Colonic mucosa (tissue), 4 donors: Measurements from ENCODE around the gene TNNI3. TPM values are rescaled to one million over a fixed set of nuclear protein-coding genes. Genes with fewer than 3 reads are reported as not detected.
A peak's percentile ranks its signal among the peaks of the same experiment; 100 is the strongest.

Source experiments
- DNase-seq: peaks from one replicate; pipeline ENCODE4 v3.0.0-alpha.2; 2020
- H3K27ac ChIP-seq: fragments of 200-600 bp; one replicate; pipeline ENCODE4 v1.8.0; 2021
- H3K27me3 ChIP-seq: fragments of 200-600 bp; one replicate; pipeline ENCODE4 v1.8.0; 2021
- H3K36me3 ChIP-seq: fragments of 200-600 bp; one replicate; pipeline ENCODE4 v1.8.0; 2021
- H3K4me1 ChIP-seq: fragments of 200-600 bp; one replicate; pipeline ENCODE4 v1.8.0; 2021; ENCODE audit warnings: mild to moderate bottlenecking
- H3K4me3 ChIP-seq: fragments of 200-600 bp; one replicate; pipeline ENCODE4 v1.8.0; 2021
- H3K9ac ChIP-seq, 2 donors: one replicate each; pipeline ENCODE4 v1.7.0; 2013; ENCODE audit warnings: control low read depth in 2 of 2, low read depth in 2 of 2, low read length in 2 of 2
- H3K9me3 ChIP-seq: fragments of 200-600 bp; one replicate; pipeline ENCODE4 v1.8.0; 2021
- intact Hi-C: fragments of 100-400 bp; cut with DNase I; formaldehyde crosslinking; loops from one replicate; pipeline ENCODE4 v1.14.1; 2022
- total RNA-seq, 2 donors: library from RNA; stranded (reverse); fragmentation: NEBNext Ultra II Directional in 1 of 2; extraction: Animal tissue kit (Norgen Biotek cat#: 25700) in 1 of 2; gene quantifications; one replicate each; pipeline ENCODE4 v1.2.1, GENCODE V29; 2021
- TF ChIP-seq, protein P1 (sequence below): fragments of 200-600 bp; IDR thresholded peaks from one replicate; pipeline ENCODE4 v1.8.0; 2022; ENCODE audit warnings: antibody characterized with exemption, mild to moderate bottlenecking
- donor health status: healthy.
- donor health status: DM: no; HTN: no; CAD: no.
- donor health status: DM: no; HTN: no; CAD: no.

The TNNI3 gene
- total RNA-seq, 2 donors from 2014 or later = 0.64 to 1.2 TPM

DNA sequence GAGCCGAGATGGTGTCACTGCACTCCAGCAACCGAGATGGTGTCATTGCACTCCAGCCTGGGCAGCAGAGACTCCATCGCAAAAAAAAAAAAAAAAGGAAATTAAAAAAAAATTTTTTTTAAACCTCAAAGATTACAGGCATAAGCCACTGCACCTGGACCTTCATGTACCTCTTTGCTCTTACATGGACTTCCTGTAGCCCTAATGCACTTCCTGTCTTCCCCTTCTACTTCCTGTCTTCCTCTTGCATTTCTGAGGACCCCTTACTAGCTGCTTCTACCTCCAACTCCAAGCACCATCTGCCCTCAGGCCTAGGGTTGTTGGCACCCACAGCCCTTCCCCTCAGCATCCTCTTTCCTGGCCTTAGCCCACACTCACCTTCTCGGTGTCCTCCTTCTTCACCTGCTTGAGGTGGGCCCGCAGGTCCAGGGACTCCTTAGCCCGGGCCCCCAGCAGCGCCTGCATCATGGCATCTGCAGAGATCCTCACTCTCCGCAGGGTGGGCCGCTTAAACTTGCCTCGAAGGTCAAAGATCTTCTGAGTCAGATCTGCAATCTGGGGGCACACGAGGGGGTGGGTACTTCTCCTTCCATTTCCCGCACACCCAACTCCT lies 3.8 kb downstream of the TNNI3 start:
- TF ChIP-seq, protein P1, sequence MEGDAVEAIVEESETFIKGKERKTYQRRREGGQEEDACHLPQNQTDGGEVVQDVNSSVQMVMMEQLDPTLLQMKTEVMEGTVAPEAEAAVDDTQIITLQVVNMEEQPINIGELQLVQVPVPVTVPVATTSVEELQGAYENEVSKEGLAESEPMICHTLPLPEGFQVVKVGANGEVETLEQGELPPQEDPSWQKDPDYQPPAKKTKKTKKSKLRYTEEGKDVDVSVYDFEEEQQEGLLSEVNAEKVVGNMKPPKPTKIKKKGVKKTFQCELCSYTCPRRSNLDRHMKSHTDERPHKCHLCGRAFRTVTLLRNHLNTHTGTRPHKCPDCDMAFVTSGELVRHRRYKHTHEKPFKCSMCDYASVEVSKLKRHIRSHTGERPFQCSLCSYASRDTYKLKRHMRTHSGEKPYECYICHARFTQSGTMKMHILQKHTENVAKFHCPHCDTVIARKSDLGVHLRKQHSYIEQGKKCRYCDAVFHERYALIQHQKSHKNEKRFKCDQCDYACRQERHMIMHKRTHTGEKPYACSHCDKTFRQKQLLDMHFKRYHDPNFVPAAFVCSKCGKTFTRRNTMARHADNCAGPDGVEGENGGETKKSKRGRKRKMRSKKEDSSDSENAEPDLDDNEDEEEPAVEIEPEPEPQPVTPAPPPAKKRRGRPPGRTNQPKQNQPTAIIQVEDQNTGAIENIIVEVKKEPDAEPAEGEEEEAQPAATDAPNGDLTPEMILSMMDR = no peak
- Histone ChIP-seq H3K9me3 (no peaks in the 10 kb centered on the region), H3K27ac (no peak overlapping the region), H3K27me3 (peaks cover 11% of the 10 kb centered on the region), H3K9ac (no peak overlapping the region), H3K4me1 (no peaks in the 10 kb centered on the region), H3K36me3 (no peaks in the 10 kb centered on the region), H3K4me3 (no peak overlapping the region)
- DNase-seq = no peak
- intact Hi-C loops = no loop called here

DNA sequence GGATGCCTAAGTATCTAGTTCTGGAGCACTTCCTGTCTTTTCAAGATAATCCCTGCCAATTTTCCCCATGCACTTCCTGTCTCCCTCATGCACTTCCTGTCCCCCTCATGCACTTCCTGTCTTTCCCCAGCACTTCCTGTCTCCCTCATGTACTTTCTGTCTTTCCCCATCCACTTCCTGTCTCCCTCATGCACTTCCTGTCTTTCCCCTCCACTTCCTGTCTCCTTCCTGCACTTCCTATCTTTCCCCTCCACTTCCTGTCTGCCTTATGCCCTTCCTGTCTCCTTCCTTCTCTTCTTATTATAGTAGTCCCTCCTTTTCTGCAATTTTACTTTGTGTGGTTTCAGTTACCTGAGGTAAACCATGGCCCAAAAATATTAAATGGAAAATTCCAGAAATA lies 5.5 kb downstream of the TNNI3 start:
- Histone ChIP-seq H3K9ac (no peak overlapping the region), H3K4me1 (no peaks in the 10 kb centered on the region), H3K36me3 (no peaks in the 10 kb centered on the region), H3K27ac (no peak overlapping the region), H3K4me3 (no peak overlapping the region), H3K27me3 (peaks cover 4% of the 10 kb centered on the region), H3K9me3 (no peaks in the 10 kb centered on the region)
- no peak for DNase-seq
- TF ChIP-seq, protein P1 = no peak
- intact Hi-C loops = no loop called here

DNA sequence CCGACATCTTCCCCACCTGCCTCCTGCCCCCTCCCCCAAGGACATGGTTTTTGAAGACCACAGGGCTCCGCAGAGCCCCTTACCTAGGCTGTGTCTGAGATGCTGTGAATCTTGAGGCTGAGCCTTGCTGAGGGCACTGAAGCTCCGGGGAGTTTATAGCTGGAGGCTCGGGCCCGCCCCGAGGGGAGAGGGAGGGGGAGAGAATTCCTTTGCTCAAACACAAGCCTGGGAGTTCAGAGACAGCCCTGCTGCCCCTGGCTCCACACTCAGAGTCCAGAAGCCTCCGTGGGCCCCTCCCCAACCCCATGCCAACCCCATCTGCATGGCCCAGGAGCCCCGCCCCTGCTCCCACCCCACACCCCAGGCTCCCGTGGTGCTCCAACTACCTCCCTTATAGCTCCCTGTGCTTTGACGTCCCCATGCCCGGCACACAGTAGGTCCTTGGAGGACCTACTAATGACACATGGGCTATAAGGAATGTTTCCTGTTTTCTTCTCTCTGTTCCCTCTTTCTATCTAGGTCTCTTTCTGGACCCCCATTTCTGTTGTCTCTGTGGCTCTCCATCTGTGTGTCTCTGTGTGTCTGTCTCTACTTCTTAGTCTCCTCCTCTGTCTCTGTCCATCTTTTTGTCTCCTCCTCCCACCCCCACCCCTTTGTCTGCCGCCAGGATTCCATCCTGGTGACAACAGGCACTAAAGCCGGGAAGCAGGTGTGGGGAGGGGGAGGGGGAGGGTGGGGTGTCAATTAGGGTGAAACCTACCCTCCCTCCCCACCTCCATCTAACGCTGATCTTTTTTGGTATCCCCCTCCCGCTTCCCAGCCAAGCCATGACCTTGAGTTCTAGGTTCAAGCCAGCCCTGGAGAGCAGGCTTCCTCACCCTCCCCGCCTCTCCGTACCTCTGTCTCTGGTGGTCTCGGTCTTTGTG lies 8.2 kb downstream of the TNNI3 start, which contains the start of gene TNNT1:
TNNT1 (minus strand) TSS at position 129 of the 926 bp plus-strand sequence. CDS start 2,049 bp downstream, outside the sequence.
- intact Hi-C loops = no loop called here
- H3K9ac ChIP-seq = no peak within 1 kb of the TSS
- H3K27ac ChIP-seq = no peak within 1 kb of the TSS
- TF ChIP-seq, protein P1 = no peak
- no peaks in the 10 kb centered on the region for H3K4me1 ChIP-seq
- no peak for DNase-seq
- peaks cover 11% of the 10 kb centered on the region for H3K27me3 ChIP-seq
- H3K36me3 ChIP-seq = no peaks in the 10 kb centered on the region
- H3K9me3 ChIP-seq = no peaks in the 10 kb centered on the region
- H3K4me3 ChIP-seq = no peak within 1 kb of the TSS

DNA sequence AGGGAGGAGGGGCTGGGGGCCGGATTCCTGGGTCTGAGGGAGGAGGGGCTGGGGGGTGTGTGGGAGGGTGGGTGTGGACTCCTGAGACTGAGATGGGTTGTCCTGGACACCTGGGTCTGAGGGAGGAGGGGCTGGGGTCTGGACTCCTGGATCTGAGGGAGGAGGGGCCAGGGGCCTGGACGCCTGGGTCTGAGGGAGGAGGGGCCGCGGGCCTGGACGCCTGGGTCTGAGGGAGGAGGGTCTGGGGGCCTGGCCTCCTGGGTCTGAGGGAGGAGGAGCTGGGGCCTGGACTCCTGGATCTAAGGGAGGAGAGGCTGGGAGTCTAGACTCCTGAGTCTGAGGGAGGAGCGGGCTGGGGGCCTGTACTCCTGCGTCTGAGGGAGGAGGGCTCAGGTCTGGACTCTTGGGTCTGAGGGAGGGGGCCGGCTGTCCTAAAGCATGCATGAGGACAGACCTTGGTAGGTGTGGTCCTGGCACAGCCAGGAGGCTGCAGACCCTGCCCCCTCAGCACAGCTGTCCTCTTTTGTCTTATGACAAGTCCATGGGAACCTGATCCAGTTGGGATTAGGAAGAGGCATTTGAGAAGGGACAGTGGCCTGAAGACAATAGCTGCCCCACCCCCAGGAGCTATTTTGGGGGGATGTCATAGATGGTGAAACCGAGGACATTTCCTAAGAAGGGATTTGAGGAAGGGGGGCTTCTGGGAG lies 9.8 kb downstream of the TNNI3 start:
- H3K4me1 ChIP-seq = no peaks in the 10 kb centered on the region
- DNase-seq = no peak
- H3K27ac ChIP-seq = no peak overlapping the region
- H3K9me3 ChIP-seq = no peaks in the 10 kb centered on the region
- H3K9ac ChIP-seq = no peak overlapping the region
- TF ChIP-seq, protein P1 = no peak
- no peak overlapping the region for H3K4me3 ChIP-seq
- peaks cover 18% of the 10 kb centered on the region for H3K27me3 ChIP-seq
- intact Hi-C loops = no loop called here
- H3K36me3 ChIP-seq = no peaks in the 10 kb centered on the region

DNA sequence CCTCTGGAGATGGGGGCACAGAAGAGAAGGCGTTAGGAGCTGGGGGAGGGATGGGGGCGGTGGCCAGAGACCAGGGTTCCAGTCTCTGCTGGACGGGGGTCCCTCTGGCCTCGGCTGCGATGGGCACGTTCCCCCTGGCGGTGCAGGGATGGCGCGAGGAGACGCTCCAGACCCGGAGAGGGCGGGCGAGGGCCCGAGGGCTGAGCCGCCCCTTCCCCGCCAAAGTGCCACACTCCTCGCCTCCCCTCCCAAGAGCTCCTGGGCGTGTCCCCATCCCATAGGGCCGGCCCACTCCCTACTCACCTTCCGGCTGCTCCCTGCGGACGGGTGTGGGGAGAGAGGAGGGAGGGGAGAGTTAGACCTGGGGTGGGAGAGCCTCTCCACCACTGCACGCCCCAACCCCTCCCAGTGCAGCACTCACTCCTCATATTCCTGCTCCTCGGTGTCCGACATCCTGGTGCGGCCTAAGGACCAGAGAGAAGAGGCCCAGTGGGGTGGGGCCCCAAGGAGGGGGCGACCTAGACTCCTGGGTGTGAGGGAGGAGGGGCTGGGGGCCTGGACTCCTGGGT lies 10.7 kb downstream of the TNNI3 start:
- Histone ChIP-seq H3K4me3 (no peak overlapping the region), H3K9ac (peak overlapping the region in 1 of 2 donors; percentile 24), H3K36me3 (no peaks in the 10 kb centered on the region), H3K27ac (no peak overlapping the region), H3K4me1 (no peaks in the 10 kb centered on the region), H3K9me3 (no peaks in the 10 kb centered on the region), H3K27me3 (peaks cover 18% of the 10 kb centered on the region)
- intact Hi-C loops = no loop called here
- TF ChIP-seq, protein P1 = no peak
- DNase-seq = peak; percentile 38
